Activated T-helper 1 cell treated with anti-CD3 and anti-CD28 coated beads, Interleukin-2, amount 50 U/mL, for 16 hours (primary cell): ENCODE measurements around the gene C5orf58.

Source experiments
- DNase-seq, 2 donors: peaks; one replicate each; pipeline ENCODE4 v3.0.0-alpha.2; 2020; ENCODE audit warnings: low read depth in 1 of 2, low spot score in 1 of 2

C5orf58 gene

GRCh38 chr5:170252720-170253350 is 20.1 kb downstream of the C5orf58 start:
- DNase-seq: no peak

GRCh38 chr5:170254056-170254455 is 21.3 kb downstream of the C5orf58 start:
- DNase-seq: peak in 1 of 2 donors; percentile 54

GRCh38 chr5:170256571-170256970 is 23.8 kb downstream of the C5orf58 start:
- DNase-seq: no peak

GRCh38 chr5:170257370-170257769 is 24.6 kb downstream of the C5orf58 start:
- no peak for DNase-seq

GRCh38 chr5:170261528-170262043 is 28.8 kb downstream of the C5orf58 start:
- DNase-seq: no peak

GRCh38 chr5:170262061-170263045 is 29.6 kb downstream of the C5orf58 start:
- no peak for DNase-seq

GRCh38 chr5:170263906-170264305 is 31.1 kb downstream of the C5orf58 start:
- DNase-seq: no peak

GRCh38 chr5:170265522-170265921 is 32.7 kb downstream of the C5orf58 start:
- no peak for DNase-seq

GRCh38 chr5:170266570-170267381 is 34.0 kb downstream of the C5orf58 start:
- no peak for DNase-seq

GRCh38 chr5:170267431-170268152 is 34.8 kb downstream of the C5orf58 start:
- peak; percentile 60 for DNase-seq

- DNase-seq: no peak
Measured at GRCh38 chr5:170268153-170268689, 35.4 kb downstream of the C5orf58 start.

GRCh38 chr5:170268884-170269283 is 36.1 kb downstream of the C5orf58 start:
- DNase-seq: no peak

- DNase-seq: peak in 1 of 2 donors; percentile 40
Measured at GRCh38 chr5:170269579-170269978, 36.8 kb downstream of the C5orf58 start.

GRCh38 chr5:170270293-170271069 is 37.7 kb downstream of the C5orf58 start:
- no peak for DNase-seq

GRCh38 chr5:170273968-170274710 is 41.4 kb downstream of the C5orf58 start:
- no peak for DNase-seq

- peak in 1 of 2 donors; percentile 32 for DNase-seq
Measured at GRCh38 chr5:170275376-170275994, 42.7 kb downstream of the C5orf58 start.

- no peak for DNase-seq
Measured at GRCh38 chr5:170276140-170276539, 43.4 kb downstream of the C5orf58 start.

GRCh38 chr5:170277867-170278281 is 45.1 kb downstream of the C5orf58 start:
- DNase-seq: no peak
